GM21360 (cell line): ENCODE measurements around the gene ATXN1L.
"Not testable (repeated sequence)": the region's sequence is repeated elsewhere in the genome, so short reads cannot be mapped to it uniquely, and the experiment has no call there.

Experiments used
- ATAC-seq: cut with Tn5 transposase; IDR thresholded peaks from one replicate; pipeline ENCODE4 v1.9.1; 2021; ENCODE audit warnings: mild to moderate bottlenecking, moderate library complexity; ENCODE audit not compliant: unreplicated experiment

ATXN1L gene

DNA sequence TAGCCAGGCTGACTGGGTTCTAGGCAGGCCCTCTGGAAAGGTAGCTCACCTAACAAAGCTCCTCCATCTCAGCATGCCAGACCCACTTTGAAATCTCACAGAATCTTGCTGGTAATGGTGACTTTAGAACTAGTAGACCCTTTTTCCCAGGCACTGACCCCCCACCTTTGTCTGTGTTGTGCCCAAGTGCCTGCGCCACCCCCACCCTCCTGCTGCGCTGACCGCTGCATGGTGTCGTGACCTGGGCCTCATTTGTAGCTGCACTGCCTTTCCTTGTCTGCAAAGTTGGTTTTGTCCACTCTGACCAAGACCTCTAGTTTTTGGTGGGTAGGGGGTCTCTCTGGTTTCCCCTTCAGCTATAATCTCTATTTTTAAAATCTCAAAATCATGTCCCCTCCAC lies 6.8 kb downstream of the ATXN1L start:
- ATAC-seq: no peak

DNA sequence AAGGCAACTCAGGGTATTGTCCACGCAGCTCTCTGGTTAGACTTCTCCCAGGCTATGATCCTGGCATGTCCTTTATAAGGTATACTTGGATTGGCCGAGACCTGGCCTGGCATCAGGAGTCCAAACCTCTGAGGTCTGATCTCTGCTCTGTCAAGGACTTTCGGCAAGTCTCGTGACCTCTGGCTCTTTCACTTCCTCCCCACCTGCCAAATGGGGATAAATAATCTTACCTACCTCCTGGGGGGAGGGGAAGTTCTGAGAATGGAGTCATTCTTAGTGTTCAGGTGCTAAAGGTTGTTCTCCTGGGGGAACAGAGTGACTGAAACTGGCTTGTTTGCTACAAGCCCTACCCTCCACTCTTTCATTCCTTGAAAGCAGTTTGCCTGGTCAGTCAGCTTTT lies 7.6 kb downstream of the ATXN1L start:
- no peak for ATAC-seq

DNA sequence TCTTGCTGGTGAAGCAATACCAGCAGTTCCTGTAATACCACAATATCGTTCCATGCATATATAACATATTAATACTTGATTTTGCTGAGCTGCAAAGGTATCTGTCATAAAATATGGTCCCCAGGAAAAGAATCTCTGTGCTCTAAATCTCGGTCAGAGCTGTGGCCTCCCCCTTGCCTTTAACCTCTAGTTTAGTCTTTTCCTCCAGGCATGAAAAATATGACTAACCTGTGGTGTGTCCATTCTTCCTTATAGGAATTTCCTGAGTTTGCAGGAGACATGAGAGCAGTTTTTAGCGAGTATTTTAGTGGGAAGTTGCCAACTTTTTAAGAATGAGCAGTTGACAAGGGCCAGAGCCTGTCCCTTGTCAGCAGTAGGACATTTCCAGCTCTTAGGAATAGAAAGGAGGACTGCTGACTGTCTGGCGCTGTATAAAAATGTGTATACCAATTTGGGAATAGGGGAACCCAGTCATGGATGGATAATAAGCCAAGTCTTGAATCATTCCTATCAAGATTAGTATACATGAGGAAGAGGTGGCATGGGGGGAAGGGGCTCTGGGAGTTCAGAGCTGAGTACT lies 8.7 kb downstream of the ATXN1L start:
- ATAC-seq: no peak

DNA sequence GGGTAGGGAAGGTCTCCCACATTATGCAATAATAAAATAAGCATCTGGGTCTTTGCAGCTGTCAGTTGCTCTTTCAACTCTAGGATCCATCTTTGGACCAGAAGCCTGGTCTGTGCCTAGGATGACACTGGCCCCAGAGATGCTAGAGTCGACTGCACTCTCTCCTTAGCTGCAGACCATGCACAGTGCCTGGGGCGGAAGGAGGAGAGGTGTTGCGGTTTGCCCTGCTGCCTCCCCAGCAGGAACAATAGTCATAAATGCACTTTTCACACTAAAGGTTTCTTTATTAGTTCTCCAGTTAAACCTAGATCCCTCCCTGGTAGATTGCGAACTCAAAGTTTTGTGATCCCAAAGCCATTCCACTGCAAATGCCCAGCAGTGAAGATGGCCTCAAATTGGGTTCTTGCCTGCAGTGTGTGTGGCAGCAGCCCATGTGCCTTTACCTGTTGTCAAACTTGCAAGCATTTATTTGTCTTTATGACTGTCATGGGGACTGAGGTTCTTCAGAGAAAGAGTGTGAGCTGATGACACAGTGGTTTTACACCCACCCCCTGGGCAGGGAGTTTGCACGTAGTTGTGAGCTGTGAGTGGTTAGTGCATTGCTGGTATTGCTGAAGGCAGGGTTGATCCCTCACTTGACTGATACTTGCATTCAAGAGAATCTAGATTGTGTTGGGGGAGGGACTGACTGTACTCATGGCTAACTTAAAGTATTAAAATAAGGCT lies 10.3 kb downstream of the ATXN1L start:
- no peak for ATAC-seq

DNA sequence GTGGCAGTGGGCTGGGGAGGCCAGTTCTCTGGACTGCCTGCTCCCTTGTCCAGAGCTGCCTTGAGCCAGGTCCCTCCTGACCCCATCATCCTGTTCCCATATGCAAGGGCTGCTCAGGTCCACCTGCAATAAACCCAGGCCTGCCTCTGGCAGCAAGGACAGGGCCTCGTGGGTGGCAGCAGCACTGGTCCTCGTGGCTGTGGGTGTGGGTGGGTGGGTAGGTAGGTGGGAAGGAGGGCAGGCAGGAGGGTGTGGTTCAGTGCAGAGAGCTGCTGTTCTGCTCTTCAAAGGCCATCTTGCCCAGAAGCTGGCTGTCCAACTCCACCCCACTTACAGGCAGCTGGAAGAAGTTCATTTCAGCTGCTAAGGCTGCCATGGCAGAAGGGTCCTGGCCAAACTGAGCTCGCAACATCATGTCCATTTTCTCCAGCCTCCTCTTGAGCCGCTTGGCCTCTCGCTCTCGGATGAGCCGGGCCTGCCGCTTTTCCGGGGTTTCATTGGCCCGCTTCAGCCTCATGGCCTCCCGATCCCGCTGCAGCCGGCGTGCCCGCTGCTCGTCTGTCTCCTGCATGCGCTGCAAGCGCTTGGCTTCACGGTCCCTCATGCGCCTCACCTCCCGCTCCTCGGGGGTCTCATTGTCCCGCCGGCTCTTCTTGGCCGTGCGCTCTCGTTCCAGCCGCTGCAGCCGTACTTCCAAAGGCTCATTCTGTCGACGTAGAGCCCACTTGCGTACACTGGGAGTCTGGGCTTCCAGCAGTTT lies 14.2 kb downstream of the ATXN1L start:
- no peak for ATAC-seq

DNA sequence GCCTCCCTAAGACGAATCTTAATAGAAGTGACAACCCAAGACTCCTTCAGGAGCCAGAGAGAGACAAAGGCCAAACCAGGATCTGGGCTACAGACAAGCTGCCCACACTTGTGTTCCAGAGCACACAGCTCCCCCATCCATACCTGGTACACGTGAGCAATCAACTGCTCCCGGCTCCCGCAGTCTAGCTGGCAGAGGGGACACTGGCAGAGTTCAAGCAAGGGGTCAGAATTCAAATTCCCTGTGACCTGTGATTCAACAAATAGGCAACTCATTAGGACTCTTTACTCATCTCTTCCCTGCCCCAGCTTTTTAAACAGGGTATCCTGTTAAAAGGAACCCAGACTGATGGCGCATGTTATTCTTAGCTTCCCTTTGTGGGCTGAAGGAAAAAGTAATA lies 18.2 kb downstream of the ATXN1L start:
- ATAC-seq: no peak

DNA sequence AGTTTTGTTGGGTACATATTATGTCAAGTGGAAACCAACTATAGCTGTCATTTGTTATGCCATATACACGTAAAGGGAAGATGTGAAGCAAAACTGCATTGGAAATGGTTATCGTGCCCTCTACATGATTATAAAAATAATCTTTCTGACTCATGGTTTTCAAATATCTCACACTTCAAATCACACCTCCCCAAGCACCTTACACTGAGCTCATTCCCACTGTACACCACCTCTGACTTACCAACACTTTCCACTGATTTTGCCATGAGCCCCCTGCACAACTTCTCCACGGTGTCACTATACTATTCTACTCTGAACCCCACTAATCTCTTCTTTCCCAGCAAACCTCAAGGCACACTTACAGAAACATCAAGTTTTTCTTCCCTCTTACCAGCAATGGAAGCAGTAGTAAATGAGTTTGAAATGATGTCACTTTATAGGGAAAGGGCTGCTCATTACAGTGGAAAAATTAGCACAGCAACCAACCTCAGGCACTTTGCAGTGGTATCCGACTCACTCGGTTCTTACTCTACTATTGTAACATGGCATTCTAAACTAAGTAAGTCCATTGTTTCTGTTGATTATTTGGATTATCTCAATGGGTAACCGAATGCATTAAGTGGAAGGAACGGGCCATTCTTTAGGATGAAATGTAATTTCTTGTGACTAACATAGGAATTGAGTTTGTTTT lies 19.5 kb downstream of the ATXN1L start:
- ATAC-seq: no peak

DNA sequence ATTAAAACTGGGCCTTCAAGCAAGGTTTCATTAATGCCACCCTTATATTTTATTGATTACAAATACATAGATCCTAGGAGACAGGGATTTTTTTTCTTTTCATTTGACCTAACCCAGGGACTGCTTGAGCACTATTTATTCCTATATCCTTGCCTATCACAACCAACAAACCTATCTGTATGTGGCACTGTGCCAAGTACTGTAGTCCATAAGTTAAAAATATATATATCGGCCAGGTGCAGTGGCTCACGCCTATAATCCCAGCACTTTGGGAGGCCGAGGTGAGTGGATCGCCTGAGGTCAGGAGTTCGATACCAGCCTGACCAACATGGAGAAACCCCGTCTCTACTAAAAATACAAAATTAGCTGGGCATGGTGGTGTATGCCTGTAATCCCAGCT lies 21.4 kb downstream of the ATXN1L start:
- not testable (repeated sequence) for ATAC-seq

DNA sequence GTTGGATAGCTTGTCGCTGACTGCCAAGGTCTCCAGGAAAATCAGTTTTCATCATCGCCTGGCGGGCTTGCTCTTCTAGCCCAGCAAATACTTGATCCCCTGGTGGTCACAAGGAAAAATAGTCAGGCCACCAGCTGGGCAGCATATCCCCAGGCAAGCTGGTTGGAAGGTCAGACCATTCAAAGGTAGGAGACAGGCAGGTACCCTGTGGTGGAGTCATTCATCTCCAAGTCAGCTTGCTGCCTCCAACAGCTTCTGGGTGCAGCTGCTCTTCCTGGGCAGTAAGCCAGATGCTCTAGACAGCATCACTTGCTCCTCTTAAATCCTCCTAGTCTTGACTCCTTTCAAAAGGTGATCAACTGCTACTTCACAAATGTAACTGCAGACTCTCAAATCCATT lies 22.2 kb downstream of the ATXN1L start:
- no peak for ATAC-seq

DNA sequence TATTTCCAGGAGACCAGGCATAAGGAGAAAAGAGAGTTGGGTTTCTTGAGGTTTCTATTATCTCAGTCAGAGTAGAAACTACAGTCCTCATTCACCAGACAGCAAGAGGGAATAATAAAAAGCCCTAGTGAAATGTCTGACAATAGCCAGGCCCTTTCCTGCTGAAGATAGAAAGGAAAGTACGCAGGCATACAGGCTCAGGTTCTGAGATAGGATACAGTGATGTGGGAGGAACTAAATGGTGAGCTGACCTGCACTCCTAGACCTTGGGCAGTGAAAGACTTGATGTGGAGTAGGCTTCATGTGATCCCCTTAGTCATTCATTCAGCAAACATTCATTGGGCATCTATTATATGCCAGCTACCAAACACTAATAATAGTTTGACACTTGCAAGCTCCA lies 23.3 kb downstream of the ATXN1L start:
- ATAC-seq: no peak

DNA sequence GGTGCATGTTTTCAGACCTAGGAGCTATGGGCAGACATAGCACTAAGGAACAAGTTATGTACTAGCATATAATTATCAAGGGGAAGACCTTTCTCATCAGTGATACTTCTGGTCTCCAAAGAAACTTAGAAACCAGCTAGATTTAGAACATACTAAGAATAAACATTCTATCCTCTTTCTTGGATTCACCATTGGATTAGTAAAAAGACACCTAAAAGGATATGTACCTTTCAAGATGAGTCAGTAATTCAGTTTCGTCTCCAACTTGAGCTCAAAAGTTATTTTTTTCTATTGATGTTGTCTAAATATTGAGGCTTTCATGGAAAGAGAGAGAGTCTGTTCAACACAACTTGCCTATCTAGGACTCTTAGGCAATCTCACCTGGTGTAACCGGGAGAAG lies 25.0 kb downstream of the ATXN1L start:
- ATAC-seq: no peak

DNA sequence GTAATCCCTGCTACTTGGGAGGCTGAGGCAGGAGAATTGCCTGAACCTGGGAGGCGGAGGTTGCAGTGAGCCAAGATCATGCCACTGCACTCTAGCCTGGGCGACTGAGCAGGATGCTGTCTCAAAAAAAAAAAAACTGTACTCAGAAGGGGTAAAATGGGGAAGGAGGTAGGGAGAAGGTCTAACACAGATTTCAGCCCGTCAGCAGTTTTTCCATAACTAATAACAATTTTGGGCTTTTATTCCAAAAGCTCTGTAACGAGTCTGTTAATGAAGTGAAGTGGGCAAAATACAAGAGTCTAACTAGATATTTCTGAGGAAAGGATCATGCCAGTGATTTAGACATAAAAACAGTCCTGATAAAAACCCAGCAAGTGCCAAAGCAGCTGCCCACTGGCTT lies 27.4 kb downstream of the ATXN1L start:
- no peak for ATAC-seq

DNA sequence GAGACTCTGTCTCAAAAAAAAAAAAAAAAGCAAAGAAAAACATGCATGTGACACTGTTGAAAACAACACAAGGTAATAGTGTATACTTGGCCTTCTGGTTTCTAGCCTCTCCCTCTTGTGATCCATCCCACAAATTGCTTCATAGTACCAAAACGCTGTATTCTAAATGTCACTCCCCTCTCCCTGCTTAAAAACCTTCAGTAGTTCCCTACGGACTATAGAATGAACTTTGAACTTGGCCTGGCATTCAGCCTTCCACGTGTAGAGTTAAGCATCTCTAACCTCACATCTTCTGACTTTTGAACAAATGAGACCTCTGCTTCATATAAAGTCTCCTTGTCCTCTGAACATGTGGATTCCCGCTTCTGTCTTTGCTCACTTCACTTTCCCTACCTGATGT lies 33.1 kb downstream of the ATXN1L start:
- ATAC-seq: no peak

DNA sequence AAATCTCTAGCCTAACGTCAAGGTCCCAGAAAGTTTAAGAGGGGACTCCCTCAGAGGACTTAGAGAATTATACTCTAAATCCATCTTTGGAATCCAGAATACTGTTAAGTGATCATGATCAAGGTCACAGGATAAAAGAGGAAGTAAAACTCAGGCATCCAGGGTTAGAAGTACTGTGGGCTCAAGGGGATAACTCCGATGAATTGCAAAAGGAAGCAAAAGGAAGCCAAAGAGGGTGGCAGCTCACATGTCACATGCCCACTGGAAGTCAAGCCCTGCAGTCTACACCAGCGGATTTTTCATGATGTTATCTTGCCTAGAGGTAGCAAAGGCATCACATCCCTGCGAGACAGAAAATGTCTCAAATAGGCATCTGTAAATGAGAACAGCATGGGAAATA lies 34.4 kb downstream of the ATXN1L start:
- ATAC-seq: no peak

DNA sequence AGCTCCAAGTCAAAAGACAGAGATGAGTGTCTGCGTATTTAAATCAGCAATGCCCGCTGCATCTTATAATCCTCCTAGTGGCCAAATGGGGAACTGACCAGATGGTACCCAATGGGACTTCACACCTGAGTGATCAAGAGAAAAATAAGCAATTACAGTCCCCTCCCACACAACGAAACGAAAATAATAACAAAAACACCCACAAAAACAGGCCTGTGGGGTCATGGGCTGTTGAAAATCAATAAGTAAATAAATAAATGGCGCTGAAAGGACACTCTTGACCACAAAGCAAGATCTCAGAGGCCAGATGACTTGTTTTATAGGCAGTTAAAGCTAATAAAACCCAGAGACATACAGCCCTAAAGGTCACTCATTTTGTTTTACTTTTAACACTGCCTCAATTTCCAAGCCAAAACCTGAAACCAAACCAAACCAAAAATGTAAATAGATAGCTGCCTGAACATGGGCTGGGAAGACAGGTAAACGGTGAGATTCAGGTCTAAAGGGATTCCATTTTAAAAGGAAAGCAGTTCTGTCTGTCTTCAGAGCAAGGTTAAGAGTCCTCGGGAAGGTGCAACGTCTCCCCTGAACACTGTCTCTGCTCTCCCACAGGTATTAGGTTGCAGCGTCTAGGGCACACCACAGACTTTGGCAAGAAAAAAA lies 36.9 kb downstream of the ATXN1L start:
- peak; percentile 13 for ATAC-seq

DNA sequence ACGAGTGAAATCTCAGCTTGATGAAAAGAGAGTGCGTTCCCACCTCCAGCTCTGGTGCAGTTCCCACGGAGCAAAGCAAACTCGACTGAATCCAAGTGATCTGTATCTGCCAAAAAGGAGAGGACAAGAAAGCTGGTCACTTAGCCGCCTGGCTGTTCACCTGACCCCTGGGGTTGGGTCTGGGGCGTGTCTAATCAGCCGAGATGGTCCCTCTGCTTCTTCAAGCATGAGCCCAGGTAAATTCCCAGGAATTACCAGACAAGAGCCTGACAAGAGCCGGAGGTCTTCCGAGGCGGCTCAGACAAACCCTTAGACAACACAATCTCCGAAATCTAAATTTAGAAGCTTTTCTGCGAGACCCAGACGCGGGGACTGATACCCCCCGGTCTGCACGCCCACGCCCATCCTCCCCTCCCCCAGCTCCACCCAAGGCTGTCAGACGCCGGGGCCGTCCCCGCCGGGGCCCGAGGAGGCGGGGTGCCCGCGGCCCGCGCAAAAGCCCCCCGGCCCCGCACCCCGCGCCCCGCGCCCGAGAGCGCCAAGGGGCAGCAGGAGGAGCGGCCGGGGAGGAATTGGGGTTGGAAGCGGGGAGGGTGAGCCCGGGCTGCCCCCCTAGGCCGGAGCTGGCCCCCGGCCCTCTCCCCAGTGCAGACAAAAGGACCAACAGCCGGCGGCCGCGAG lies 37.5 kb downstream of the ATXN1L start:
- ATAC-seq: peak; percentile 36

DNA sequence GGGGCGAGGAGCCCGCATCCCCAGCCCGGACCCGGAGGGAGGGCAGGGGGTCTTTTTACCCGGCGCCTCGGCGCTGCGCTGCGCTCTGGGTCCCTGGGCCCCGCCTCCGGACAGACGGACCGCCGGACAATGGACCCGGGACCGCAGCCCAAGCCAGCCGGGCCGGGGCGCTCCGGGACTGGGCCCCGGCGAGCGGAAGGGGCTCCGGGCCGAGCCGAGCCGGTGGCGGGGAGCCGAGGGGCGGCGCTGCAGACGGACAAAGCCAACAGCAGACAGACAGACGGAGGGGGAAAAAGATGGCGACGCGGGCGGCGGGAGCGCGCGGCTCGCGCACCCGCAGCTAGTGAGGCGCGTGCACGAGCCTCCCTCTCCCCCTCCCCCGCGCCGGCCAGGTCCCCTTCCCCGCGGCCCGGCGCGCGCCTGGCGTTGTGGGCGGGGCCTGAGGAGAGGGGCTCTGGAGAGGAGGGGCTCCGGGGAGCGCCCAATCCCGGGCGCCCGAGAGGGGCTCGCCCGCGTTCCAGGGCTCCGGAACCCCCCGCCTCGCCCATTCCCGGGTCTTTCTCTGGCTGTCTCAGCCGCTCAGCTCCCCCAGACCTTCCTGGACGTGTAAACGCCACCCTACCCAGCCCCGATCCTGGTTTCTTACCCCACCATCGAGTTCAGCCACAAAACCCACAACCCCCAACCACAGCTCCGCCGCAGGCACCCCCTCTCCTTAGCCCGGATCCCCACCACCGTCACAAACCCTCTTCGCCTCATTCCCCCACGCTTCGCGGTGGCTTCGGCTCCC lies 38.3 kb downstream of the ATXN1L start, which contains the start of gene ZNF821:
TSS of gene ZNF821 (minus strand) at position 334 of the 790 bp plus-strand sequence. CDS start 4,236 bp downstream, outside the sequence.
- peak; percentile 30 for ATAC-seq

DNA sequence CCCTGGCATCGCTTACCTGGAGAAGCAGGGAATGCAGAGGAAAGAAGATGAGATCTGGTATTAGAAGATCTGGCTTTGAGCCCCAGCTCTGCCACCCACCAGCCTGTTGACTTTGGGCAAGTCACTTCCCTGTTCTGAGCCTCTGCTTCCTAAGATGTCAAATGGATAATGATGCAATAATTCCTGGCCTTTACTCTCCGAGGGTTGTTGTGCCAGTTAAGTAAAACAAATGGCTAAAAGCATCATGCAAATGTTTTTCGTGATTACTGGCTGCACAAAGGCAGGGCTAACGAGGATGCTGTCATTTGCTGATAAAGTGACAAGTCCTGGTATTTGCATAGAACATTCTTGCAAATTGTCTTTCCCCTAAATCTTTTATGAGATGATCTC lies 39.5 kb downstream of the ATXN1L start:
- no peak for ATAC-seq

DNA sequence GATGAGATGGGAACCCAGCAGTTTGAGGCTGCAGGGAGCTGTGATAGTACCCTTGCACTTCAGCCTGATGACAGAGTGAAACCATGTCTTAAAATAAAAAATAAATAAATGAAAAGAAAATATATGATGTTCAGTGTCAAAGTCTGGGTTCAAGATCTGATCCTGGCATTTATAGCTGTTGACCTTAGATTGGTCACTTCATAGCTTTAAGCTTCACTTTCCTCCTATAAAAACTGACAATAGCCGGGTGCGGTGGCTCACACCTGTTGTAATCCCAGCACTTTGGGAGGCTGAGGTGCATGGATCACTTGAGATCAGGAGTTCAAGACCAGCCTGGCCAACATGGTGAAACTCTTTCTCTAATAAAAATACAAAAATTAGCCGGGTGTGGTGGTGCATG lies 43.4 kb downstream of the ATXN1L start:
- no peak for ATAC-seq

DNA sequence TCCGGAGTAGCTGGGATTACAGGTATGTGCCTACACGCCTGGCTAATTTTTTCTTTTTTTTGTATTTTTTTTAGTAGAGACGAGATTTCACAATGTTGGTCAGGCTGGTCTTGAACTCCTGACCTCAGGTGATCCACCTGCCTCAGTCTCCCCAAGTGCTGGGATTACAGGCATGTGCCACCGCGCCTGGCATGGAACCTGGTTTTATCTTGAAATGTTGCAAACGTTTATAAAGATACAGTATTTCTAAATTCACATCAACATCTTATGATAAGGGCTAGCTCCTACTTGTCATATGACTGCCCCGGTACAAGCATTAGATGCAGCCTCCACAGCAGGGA lies 48.1 kb downstream of the ATXN1L start:
- ATAC-seq: no peak
